Transverse colon (tissue), 4 donors: ENCODE results near the gene SLTM. TPM values are rescaled to one million over a fixed set of nuclear protein-coding genes. Genes with fewer than 3 reads are reported as not detected.
"Not testable (repeated sequence)": the region's sequence is repeated elsewhere in the genome, so short reads cannot be mapped to it uniquely, and the experiment has no call there.

Experiments used
- DNase-seq: peaks from one replicate; pipeline ENCODE4 v3.0.0-alpha.2; 2019
- H3K27ac ChIP-seq, 4 donors: fragments of 200-600 bp; sonication (generic); 2 replicates each; pipeline ENCODE4 v1.5.1; 2016 to 2018; ENCODE audit warnings: inconsistent platforms in 4 of 4
- H3K27me3 ChIP-seq: fragments of 200-600 bp; sonication (generic); 2 replicates; pipeline ENCODE4 v1.5.1; 2017; ENCODE audit warnings: inconsistent platforms
- H3K36me3 ChIP-seq, 4 donors: fragments of 200-600 bp; sonication (generic); 2 replicates each; pipeline ENCODE4 v1.5.1; 2017 to 2019; ENCODE audit warnings: inconsistent platforms in 4 of 4
- H3K4me1 ChIP-seq, 4 donors: fragments of 200-600 bp; sonication (generic); 2 replicates each; pipeline ENCODE4 v1.5.1; 2017 to 2020; ENCODE audit warnings: inconsistent platforms in 4 of 4
- H3K4me3 ChIP-seq, 4 donors: fragments of 200-600 bp; sonication (generic); 1 replicate in 1 of 4; 2 replicates in 3 of 4; pipeline versions ENCODE4 v1.5.1 to v1.6.1; 2017 to 2019; ENCODE audit warnings: inconsistent platforms in 4 of 4
- H3K9me3 ChIP-seq, 2 donors: fragments of 200-600 bp; sonication (generic); 2 replicates each; pipeline ENCODE4 v1.5.1; 2017 to 2019; ENCODE audit warnings: inconsistent platforms in 2 of 2
- EP300 ChIP-seq: sonication (generic); formaldehyde crosslinking; IDR thresholded peaks from one replicate; pipeline ENCODE4 v1.6.1; 2017; ENCODE audit warnings: antibody characterized with exemption, low read depth
- POLR2A ChIP-seq: fragments of 450-650 bp; IDR thresholded peaks from one replicate; pipeline ENCODE4 v1.6.1; 2016; ENCODE audit warnings: antibody characterized with exemption, mild to moderate bottlenecking, moderate library complexity
- POLR2AphosphoS5 ChIP-seq, 3 donors: sonication (generic); formaldehyde crosslinking; IDR thresholded peaks; one replicate each; pipeline ENCODE4 v1.6.1; 2016; ENCODE audit warnings: antibody characterized with exemption in 3 of 3
- WGBS, 2 donors: methylation state at CpG; one replicate each; pipeline ENCODE4 v1.1.5; 2018; ENCODE audit warnings: low coverage in 1 of 2; 5-methylcytosine and 5-hydroxymethylcytosine counted together
- in situ Hi-C, 4 donors: fragments of 200-750 bp; cut with MboI; loops; one replicate each; pipeline versions ENCODE4 v1.15.0 to v1.15.1; 2017; ENCODE audit warnings: low sequenced_read_pairs in 3 of 4, low pct_ligation_motif_present in 1 of 4, low pct_unique_long_range_greater_than_20kb in 1 of 4
- intact Hi-C: fragments of 100-400 bp; cut with DNase I; formaldehyde crosslinking; loops from one replicate; pipeline ENCODE4 v1.15.1; 2023; ENCODE audit warnings: low total_unique reads
- total RNA-seq, 4 donors: library from RNA; depleted of rRNA; stranded (reverse); fragments of >200 nt; gene quantifications; one replicate each; pipeline ENCODE4 v1.1.0, GENCODE V29; 2016
- TF ChIP-seq, protein P1 (sequence below), 5 experiments: fragments of 200-600 bp in 3 of 5; fragments of 450-650 bp in 2 of 5; sonication (generic) in 3 of 5; IDR thresholded peaks; 1 replicate in 2 of 5; 2 replicates in 3 of 5; pipeline ENCODE4 v1.5.1; 2016 to 2017; ENCODE audit warnings: antibody characterized with exemption in 5 of 5, inconsistent platforms in 3 of 5, mild to moderate bottlenecking in 2 of 5, moderate library complexity in 1 of 5

SLTM gene
- total RNA-seq, 4 donors from 2014 or later = 91.9 to 447 (median 143) TPM

DNA sequence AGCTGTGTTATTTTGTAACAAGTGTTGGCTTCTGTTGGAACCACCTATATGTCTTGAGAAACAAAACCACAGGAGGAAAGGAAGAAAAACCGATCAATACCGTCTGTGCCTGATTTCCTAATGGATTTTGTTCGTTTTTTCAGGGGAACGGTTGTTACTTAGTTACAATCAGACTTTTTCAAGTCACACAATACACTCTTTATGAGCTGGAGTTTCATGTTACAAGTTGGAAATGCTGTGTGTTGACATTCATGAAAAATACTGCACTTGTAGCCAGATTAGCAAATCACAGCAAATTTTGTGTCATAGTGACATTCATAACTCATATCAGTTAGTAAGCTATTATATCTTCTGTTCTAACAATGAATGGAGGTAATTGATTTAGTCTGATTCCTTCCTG lies 78.9 kb downstream of the SLTM start:
- no peak overlapping the region for H3K27ac ChIP-seq

DNA sequence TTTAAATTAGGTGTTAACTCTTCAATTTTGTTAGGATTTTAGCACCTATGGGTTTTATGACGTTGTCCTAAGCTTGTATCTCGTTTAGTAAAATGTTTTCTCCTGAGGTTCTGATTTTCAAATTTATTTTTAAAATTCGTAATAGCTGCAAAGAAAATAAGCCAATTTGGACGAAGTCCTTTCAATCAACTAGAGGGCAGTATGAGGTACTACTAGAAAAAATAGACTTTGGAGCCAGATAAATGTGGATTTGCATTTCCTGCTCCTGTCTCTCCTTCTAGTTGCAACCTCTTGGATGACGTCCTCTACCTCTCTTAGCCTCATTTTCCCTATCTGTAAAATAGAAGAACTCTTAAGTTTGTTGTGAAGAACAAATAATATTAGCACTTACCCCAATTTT lies 81.1 kb downstream of the SLTM start:
- TF ChIP-seq, protein P1, sequence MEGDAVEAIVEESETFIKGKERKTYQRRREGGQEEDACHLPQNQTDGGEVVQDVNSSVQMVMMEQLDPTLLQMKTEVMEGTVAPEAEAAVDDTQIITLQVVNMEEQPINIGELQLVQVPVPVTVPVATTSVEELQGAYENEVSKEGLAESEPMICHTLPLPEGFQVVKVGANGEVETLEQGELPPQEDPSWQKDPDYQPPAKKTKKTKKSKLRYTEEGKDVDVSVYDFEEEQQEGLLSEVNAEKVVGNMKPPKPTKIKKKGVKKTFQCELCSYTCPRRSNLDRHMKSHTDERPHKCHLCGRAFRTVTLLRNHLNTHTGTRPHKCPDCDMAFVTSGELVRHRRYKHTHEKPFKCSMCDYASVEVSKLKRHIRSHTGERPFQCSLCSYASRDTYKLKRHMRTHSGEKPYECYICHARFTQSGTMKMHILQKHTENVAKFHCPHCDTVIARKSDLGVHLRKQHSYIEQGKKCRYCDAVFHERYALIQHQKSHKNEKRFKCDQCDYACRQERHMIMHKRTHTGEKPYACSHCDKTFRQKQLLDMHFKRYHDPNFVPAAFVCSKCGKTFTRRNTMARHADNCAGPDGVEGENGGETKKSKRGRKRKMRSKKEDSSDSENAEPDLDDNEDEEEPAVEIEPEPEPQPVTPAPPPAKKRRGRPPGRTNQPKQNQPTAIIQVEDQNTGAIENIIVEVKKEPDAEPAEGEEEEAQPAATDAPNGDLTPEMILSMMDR (IDR thresholded peaks at IDR 0.05) = peak in 1 of 5 experiments; percentile 28
- TF ChIP-seq EP300 = no peak
- no peaks in the 10 kb centered on the region for H3K27me3 ChIP-seq
- H3K9me3 ChIP-seq = no peaks in the 10 kb centered on the region
- H3K36me3 ChIP-seq = peaks cover 0 to 13% (median 2%) of the 10 kb centered on the region in 4 donors
- in situ Hi-C loops = no loop called here
- no peak overlapping the region for H3K4me3 ChIP-seq
- DNase-seq = no peak
- peaks cover 0 to 3% (median 0%) of the 10 kb centered on the region in 4 donors for H3K4me1 ChIP-seq
- H3K27ac ChIP-seq = no peak overlapping the region
- 77 to 78% methylated on average over 5 of the region's 5 CpGs for WGBS, 2 donors
- intact Hi-C loops = no loop called here

More for the DNA sequence above, 78.9 kb downstream of the SLTM start:
- H3K4me3 ChIP-seq = no peak overlapping the region
- WGBS, 2 donors = 85 to 94% methylated on average over 4 of the region's 4 CpGs
- no peaks in the 10 kb centered on the region for H3K9me3 ChIP-seq
- intact Hi-C loops (no loop called here), in situ Hi-C loops (no loop called here)
- DNase-seq = no peak
- peaks cover 0 to 3% (median 0%) of the 10 kb centered on the region in 4 donors for H3K4me1 ChIP-seq
- H3K27me3 ChIP-seq = no peaks in the 10 kb centered on the region
- H3K36me3 ChIP-seq = peaks cover 0 to 13% (median 2%) of the 10 kb centered on the region in 4 donors
- TF ChIP-seq, protein P1 (IDR thresholded peaks at IDR 0.05) = no peak
- TF ChIP-seq POLR2AphosphoS5 (IDR thresholded peaks at IDR 0.05) (no peak), POLR2A (no peak), EP300 (no peak)

DNA sequence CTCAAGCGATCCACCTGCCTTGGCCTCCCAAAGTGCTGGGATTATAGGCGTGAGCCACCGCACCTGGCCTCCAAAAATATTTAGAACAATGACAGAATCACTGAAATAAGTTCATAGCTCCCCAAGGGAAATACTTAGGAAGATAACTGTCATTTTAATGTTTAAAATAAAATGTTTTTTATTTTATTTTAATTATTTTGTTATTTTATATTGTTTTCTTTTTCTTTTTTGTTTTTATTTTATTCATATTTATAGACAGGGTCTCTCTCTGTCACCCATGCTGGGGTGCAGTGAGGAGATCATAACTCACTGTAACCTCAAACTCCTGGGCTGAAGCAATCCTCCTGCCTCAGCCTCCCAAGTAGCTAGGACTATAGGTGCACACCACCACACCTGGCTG lies 82.3 kb downstream of the SLTM start:
- 90 to 96% methylated on average over 3 of the region's 3 CpGs for WGBS, 2 donors
- peaks cover 0 to 13% (median 2%) of the 10 kb centered on the region in 4 donors for H3K36me3 ChIP-seq

DNA sequence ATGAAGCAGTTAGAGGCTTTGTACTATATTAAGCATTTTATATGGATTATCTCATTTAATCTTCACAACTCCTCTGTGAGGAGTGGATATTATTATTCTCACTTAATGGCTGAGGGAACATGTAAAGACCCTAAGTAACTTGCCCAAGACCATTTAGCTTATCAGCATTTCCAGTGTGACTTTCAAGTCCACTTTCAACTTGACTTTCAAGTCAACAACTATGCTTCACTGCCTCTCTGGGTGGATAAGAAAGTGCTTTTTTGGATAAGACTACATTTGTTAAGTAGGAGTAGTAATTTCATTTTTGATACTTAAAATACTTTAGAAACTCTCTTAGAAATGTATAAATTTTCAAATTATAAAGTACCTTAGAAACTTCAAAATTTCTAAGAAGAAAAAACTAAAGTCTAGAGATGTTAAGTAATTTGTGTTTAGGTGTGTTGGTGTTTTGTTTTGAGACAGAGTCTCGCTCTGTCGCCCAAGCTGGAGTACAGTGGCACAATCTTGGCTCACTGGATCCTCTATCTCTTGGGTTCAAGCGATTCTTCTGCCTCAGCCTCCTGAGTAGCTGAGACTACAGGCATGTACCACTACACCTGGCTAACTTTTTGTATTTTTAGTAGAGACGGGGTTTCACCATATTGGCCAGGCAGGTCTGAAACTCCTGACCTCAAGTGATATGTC lies 90.6 kb downstream of the SLTM start:
- 87 to 94% methylated on average over 4 of the region's 4 CpGs for WGBS, 2 donors
- Histone ChIP-seq H3K27ac (no peak overlapping the region), H3K4me3 (no peak overlapping the region), H3K36me3 (no peaks in the 10 kb centered on the region), H3K27me3 (no peaks in the 10 kb centered on the region), H3K4me1 (no peaks in the 10 kb centered on the region), H3K9me3 (no peaks in the 10 kb centered on the region)
- DNase-seq = no peak
- in situ Hi-C loops = loop anchor here in 1 of 4 donors (25.0 kb wide), 1 partner anchor 94 kb away; the partner anchor contains the start of gene SLTM
- intact Hi-C loops = no loop called here
- TF ChIP-seq POLR2AphosphoS5 (IDR thresholded peaks at IDR 0.05) (no peak), POLR2A (no peak), EP300 (no peak)
- TF ChIP-seq, protein P1 (IDR thresholded peaks at IDR 0.05) = no peak

More for the DNA sequence above, 82.3 kb downstream of the SLTM start:
- H3K4me1 ChIP-seq, H3K27me3 ChIP-seq, intact Hi-C loops, H3K27ac ChIP-seq, H3K9me3 ChIP-seq, H3K4me3 ChIP-seq, DNase-seq, in situ Hi-C loops: not testable (repeated sequence)
